Spleen (tissue), 11 donors: Measurements from ENCODE around the gene STXBP5L. TPM values are rescaled to one million over a fixed set of nuclear protein-coding genes. Genes with fewer than 3 reads are reported as not detected.

Experiments used
- DNase-seq: peaks from one replicate; pipeline ENCODE4 v3.0.0-alpha.2; 2020
- H3K27ac ChIP-seq, 8 donors: fragments of 200-600 bp; sonication (generic) in 7 of 8; 1 replicate in 4 of 8; 2 replicates in 4 of 8; pipeline versions ENCODE4 v1.5.0 to v1.8.0; 2016 to 2021; ENCODE audit warnings: inconsistent platforms in 4 of 8, mild to moderate bottlenecking in 4 of 8, moderate library complexity in 1 of 8
- H3K27me3 ChIP-seq, 7 donors: fragments of 200-600 bp; sonication (generic) in 6 of 7; replicated peaks in 1 of 7; 1 replicate in 4 of 7; 2 replicates in 3 of 7; pipeline versions ENCODE4 v1.5.0 to v1.8.0; 2016 to 2021; ENCODE audit warnings: inconsistent platforms in 3 of 7, mild to moderate bottlenecking in 1 of 7
- H3K36me3 ChIP-seq, 6 donors: fragments of 200-600 bp; sonication (generic) in 5 of 6; 1 replicate in 4 of 6; 2 replicates in 2 of 6; pipeline versions ENCODE4 v1.5.0 to v1.8.0; 2016 to 2021; ENCODE audit warnings: inconsistent platforms in 2 of 6
- H3K4me1 ChIP-seq, 6 donors: fragments of 200-600 bp; sonication (generic) in 5 of 6; 1 replicate in 3 of 6; 2 replicates in 3 of 6; pipeline versions ENCODE4 v1.5.0 to v1.8.0; 2016 to 2021; ENCODE audit warnings: inconsistent platforms in 3 of 6
- H3K4me3 ChIP-seq, 8 donors: fragments of 200-600 bp; sonication (generic) in 7 of 8; 1 replicate in 4 of 8; 2 replicates in 4 of 8; pipeline versions ENCODE4 v1.5.0 to v1.8.0; 2016 to 2021; ENCODE audit warnings: inconsistent platforms in 4 of 8, mild to moderate bottlenecking in 4 of 8, moderate library complexity in 2 of 8
- H3K9me3 ChIP-seq, 8 donors: fragments of 200-600 bp; sonication (generic) in 7 of 8; 1 replicate in 4 of 8; 2 replicates in 4 of 8; pipeline versions ENCODE4 v1.5.0 to v1.8.0; 2016 to 2021; ENCODE audit warnings: inconsistent platforms in 4 of 8
- POLR2A ChIP-seq, 3 donors: fragments of 450-650 bp; IDR thresholded peaks; one replicate each; pipeline ENCODE4 v1.5.1; 2017; ENCODE audit warnings: antibody characterized with exemption in 3 of 3, mild to moderate bottlenecking in 1 of 3
- POLR2AphosphoS5 ChIP-seq, 3 donors: sonication (generic); formaldehyde crosslinking; IDR thresholded peaks; one replicate each; pipeline ENCODE4 v1.5.1; 2017; ENCODE audit warnings: antibody characterized with exemption in 3 of 3
- WGBS, 5 donors: extraction: QIAGEN DNeasy Blood & Tissue Kit in 3 of 5; methylation state at CpG; one replicate each; pipeline versions ENCODE4 v1.1.5 to v1.1.7; 2013 to 2018; 5-methylcytosine and 5-hydroxymethylcytosine counted together
- intact Hi-C: fragments of 100-400 bp; cut with DNase I; formaldehyde crosslinking; loops from one replicate; pipeline ENCODE4 v1.15.0; 2023; ENCODE audit warnings: low total_unique reads
- polyA plus RNA-seq, 3 donors: library from polyadenylated mRNA; stranded (reverse); fragments of 200-250 nt; gene quantifications; one replicate each; pipeline ENCODE4 v1.2.1, GENCODE V29; 2013
- total RNA-seq, 7 donors: library from RNA; depleted of rRNA in 3 of 7; stranded (reverse); fragments of >200 nt in 3 of 7; fragmentation: NEBNext Ultra II Directional in 4 of 7; extraction: Animal tissue kit (Norgen Biotek cat#: 25700) in 4 of 7; gene quantifications; one replicate each; pipeline versions ENCODE4 v1.1.0 to v1.2.1, GENCODE V29; 2016 to 2021
- TF ChIP-seq, protein P1 (sequence below), 11 experiments: fragments of 200-600 bp in 7 of 11; fragments of 450-650 bp in 4 of 11; sonication (generic) in 4 of 11; IDR thresholded peaks in 8 of 11; conservative IDR thresholded peaks in 3 of 11; 1 replicate in 7 of 11; 2 replicates in 4 of 11; pipeline versions ENCODE4 v1.4.0 to v1.8.0; 2016 to 2021; ENCODE audit warnings: antibody characterized with exemption in 11 of 11, inconsistent platforms in 4 of 11, mild to moderate bottlenecking in 1 of 11
- donor health status: healthy with polysubstance abuse.
- donor health status: DM: no; HTN: no; CAD: no; lungs with moderate emphysema.
- donor health status: DM: no; HTN: no; CAD: no.
- donor health status: Bipolar disorder and iron deficiency.
- donor health status: healthy.
- donor health status: DM: no; HTN: no; CAD: no.
- donor health status: DM: yes; HTN: yes; CAD: no.

The STXBP5L gene
- total and polyA plus RNA-seq, 10 donors = 0.32 to 0.34 TPM; not detected in 8

DNA sequence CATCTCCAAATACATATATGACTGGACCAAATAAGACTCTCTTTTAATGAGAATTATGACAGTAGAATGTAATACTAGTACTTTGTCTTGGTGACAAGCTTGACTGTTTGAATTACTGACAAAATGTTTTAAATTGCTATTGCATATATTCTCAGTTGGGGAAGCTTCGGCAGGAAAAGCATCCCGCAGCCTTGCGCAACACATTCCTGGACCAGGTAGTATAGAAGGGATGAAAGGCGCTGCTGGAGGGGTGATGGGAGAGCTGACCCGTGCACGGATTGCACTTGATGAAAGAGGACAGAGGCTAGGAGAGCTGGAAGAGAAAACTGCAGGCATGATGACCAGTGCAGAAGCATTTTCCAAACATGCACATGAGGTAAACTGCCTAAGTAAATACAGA is 510.2 kb downstream of the STXBP5L start:
- intact Hi-C loops = no loop called here
- Histone ChIP-seq H3K4me1 (no peaks in the 10 kb centered on the region), H3K27ac (no peak overlapping the region), H3K27me3 (no peaks in the 10 kb centered on the region), H3K9me3 (no peaks in the 10 kb centered on the region), H3K36me3 (no peaks in the 10 kb centered on the region), H3K4me3 (no peak overlapping the region)
- no peak for DNase-seq
- TF ChIP-seq POLR2A (IDR thresholded peaks at IDR 0.05) (no peak), POLR2AphosphoS5 (IDR thresholded peaks at IDR 0.05) (no peak)
- TF ChIP-seq, protein P1, sequence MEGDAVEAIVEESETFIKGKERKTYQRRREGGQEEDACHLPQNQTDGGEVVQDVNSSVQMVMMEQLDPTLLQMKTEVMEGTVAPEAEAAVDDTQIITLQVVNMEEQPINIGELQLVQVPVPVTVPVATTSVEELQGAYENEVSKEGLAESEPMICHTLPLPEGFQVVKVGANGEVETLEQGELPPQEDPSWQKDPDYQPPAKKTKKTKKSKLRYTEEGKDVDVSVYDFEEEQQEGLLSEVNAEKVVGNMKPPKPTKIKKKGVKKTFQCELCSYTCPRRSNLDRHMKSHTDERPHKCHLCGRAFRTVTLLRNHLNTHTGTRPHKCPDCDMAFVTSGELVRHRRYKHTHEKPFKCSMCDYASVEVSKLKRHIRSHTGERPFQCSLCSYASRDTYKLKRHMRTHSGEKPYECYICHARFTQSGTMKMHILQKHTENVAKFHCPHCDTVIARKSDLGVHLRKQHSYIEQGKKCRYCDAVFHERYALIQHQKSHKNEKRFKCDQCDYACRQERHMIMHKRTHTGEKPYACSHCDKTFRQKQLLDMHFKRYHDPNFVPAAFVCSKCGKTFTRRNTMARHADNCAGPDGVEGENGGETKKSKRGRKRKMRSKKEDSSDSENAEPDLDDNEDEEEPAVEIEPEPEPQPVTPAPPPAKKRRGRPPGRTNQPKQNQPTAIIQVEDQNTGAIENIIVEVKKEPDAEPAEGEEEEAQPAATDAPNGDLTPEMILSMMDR (IDR thresholded peaks at IDR 0.05 in 8 of 11, conservative IDR thresholded peaks at IDR 0.05 in 3 of 11) = no peak
- WGBS, 5 donors = 86 to 97% (median 93%) methylated on average over 6 of the region's 6 CpGs

DNA sequence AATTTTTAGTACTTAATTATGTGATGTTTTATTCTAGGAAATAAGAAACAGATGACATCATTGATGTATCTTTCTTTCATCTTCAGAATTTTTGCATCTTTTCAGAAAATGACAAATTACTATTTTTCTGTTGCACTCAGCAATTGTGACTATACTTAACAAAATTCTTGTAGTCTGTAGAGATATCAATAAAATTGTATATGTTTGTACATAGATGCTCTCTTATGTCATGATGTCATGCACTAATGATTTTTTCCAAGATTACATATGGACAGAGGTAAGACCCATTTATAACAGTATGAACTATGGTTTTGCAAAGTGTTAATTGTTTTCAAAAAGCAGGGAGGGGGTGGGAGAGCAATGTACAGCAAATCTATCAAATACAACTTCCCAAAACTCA is 516.5 kb downstream of the STXBP5L start:
- no peak for DNase-seq
- Histone ChIP-seq H3K4me3 (no peak overlapping the region), H3K4me1 (no peaks in the 10 kb centered on the region), H3K27me3 (no peaks in the 10 kb centered on the region), H3K27ac (no peak overlapping the region), H3K9me3 (no peaks in the 10 kb centered on the region), H3K36me3 (peaks cover 0 to 2% (median 0%) of the 10 kb centered on the region in 6 donors)
- TF ChIP-seq POLR2AphosphoS5 (IDR thresholded peaks at IDR 0.05) = no peak
- no peak for TF ChIP-seq POLR2A (IDR thresholded peaks at IDR 0.05)
- TF ChIP-seq, protein P1 (IDR thresholded peaks at IDR 0.05 in 8 of 11, conservative IDR thresholded peaks at IDR 0.05 in 3 of 11) = no peak
- intact Hi-C loops = no loop called here

DNA sequence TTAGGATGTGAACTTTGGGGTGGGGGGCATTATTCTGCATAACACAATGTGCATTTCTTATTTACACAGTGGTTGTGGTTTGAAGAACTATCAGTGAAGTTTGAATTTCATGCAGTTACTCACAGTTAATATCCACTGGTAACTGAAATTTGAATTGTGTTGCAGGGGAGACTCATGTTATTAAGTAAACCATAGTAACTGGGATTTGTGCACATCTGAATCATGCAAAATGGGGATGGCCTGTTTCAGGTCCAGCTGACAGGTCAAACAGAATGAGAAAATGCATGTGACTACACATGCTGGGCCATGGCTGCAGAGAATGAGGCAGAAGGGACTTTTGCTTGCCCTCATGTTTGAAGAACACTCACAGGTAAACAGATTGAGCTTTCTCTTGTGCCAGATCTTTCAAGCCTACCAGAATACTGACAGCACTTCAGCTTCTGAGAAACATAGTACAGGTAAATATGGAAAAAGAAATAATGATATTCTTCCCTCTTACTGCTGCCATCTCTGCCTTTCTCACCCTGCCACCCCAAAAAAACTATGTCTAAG is 522.7 kb downstream of the STXBP5L start:
- Histone ChIP-seq H3K4me1 (peaks cover 0 to 14% (median 5%) of the 10 kb centered on the region in 6 donors), H3K27ac (no peak overlapping the region), H3K4me3 (no peak overlapping the region), H3K27me3 (no peaks in the 10 kb centered on the region), H3K36me3 (peaks cover 0 to 17% (median 0%) of the 10 kb centered on the region in 6 donors), H3K9me3 (no peaks in the 10 kb centered on the region)
- TF ChIP-seq POLR2A (IDR thresholded peaks at IDR 0.05) (no peak), POLR2AphosphoS5 (IDR thresholded peaks at IDR 0.05) (no peak)
- TF ChIP-seq, protein P1 (IDR thresholded peaks at IDR 0.05 in 8 of 11, conservative IDR thresholded peaks at IDR 0.05 in 3 of 11) = no peak
- intact Hi-C loops = no loop called here
- DNase-seq = no peak

DNA sequence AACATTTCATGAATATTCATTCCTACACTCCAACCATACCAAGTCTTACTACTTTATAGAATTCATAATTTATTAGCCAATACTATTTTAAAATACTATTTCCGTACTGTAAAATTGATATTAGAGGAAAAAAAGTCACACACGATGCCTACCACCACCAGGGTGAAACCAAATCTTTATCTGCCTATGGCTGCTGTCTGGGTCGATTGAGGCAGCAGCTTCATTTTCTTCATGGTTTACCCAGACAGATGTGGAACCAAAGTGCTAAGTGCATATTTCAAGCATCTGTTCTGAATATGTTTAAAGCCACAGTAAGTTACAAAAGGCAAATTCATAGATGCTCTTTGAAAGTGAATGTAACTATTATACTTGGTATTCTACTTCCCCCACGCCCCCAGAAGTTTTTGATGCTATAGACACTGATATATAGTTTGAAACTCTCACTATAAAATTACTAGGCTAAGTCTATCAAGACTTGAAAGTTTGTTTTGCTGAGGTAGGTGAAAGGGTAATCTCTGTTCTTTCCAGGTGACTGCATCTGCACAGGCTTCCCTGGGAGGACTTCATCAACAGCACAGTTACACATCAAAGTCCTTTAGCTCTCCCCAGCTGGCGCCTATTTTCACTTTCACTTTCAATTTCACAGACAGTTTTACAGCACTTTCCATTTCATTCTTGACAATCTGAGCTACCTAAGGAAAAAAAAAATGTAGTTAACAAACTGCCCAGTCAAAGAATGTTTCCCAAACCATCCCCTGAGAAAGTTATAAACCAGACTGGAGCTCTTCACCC is 523.9 kb downstream of the STXBP5L start:
- 58 to 62% (median 61%) methylated on average over 5 of the region's 5 CpGs for WGBS, 5 donors
- peaks cover 0 to 14% (median 5%) of the 10 kb centered on the region in 6 donors for H3K4me1 ChIP-seq
- intact Hi-C loops = no loop called here
- peak overlapping the region in 4 of 8 donors; percentile 30 to 43 (median 38) for H3K27ac ChIP-seq
- no peaks in the 10 kb centered on the region for H3K9me3 ChIP-seq
- no peak for DNase-seq
- peak overlapping the region in 4 of 8 donors; percentile 8 to 52 (median 17) for H3K4me3 ChIP-seq
- no peaks in the 10 kb centered on the region for H3K27me3 ChIP-seq
- no peak for TF ChIP-seq POLR2A (IDR thresholded peaks at IDR 0.05)
- TF ChIP-seq, protein P1 (IDR thresholded peaks at IDR 0.05 in 8 of 11, conservative IDR thresholded peaks at IDR 0.05 in 3 of 11) = no peak
- no peak for TF ChIP-seq POLR2AphosphoS5 (IDR thresholded peaks at IDR 0.05)
- peaks cover 0 to 17% (median 0%) of the 10 kb centered on the region in 6 donors for H3K36me3 ChIP-seq
